ENCODE results near the gene TBC1D19.

The TBC1D19 gene

DNA sequence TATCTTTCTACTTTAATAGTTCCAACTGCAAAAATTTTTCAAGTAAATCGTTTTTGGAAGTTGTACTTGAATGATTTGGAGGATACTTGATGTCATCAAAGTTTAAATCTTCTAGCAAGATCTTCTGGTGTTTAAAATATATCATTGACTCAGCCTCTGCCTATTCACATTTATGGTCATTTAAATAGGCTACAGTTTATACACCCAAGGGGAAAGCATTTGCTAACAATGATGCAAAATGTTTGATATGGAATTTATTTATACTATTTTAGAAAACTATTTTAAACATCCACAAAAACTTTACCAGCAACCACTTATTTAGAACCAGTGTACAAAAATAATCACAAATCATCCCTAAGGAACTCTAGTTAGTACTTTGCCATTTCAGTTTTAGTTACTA, 153.5 kb downstream of the TBC1D19 start:
- DNase-seq, result no peak

DNA sequence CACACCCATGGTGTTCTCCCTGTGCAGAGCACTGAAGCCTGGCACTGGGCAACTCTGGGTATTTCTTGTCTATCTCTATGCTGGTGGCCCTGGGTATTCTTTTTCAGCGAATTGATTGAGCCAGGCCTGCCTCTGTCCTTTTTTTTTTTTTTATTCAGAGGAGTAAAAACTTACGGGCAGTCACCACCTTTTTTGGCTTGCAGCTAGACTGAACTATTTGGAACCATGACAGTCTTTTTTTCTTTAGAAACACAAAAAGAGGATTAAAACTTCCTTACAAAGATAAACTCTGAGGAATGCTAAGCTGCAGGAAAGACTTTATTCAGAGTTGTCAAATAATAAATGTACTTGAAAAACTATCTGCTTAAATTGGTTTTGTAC, 157.6 kb downstream of the TBC1D19 start:
- DNase-seq, result no peak

DNA sequence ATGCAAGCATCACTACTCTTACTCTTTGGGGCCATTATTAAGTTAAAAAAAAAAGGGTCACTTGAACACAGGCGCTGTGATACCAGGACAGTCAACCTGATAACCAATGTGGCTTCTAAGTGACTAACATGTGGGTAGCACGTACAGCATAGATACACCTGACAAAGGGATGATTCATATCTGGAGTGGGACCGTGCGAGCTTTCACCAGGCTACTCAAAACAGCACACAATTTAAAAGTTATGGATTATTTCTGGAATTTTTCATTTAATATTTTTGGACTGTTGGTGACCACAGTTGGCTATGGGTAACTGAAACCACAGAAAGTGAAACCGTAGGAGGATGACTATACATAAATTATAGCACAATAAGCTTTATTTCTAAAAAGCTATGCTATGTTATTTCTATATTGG, 162.9 kb downstream of the TBC1D19 start:
- no peak for DNase-seq

DNA sequence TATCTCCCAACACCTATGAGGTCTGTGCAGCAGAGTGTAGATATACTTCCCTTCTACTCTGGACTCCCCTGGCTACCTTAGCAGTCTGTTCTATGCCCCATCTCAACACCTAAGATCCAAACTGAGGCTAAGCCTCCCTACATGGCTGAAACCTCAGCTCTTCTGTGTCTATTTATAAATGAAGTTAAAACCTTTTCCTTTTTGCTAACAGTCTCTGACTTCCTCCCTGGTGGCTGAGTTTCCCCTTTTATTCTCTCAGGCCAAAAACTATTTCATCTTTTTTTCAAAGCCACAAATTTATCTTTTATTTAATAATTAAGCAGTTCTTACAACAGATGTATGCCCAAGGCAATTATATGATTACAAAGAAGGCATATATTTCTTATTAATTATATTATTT, 164.9 kb downstream of the TBC1D19 start:
- no peak for DNase-seq

- no peak for DNase-seq
These were observed 166.0 kb downstream of the TBC1D19 start for GRCh38 chr4:26749867-26750266.

DNA sequence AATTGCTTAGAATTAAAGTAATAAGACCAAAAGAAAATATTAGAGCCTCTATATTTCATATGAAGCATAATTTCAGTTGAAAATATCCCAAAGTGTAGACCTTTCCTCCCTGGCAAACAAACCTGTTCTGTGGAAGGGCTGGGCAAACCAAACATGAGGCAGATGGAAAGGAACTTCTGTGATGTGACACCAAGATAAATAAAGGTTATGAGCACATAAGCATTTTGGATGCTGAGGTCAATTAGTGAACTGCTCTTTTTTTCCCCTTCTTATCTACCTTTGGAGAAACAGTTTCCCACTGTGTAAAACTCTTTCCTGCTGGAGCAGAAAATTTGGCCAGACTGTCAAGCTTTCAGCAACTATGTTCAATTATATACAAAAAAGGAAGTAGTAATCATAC, 167.1 kb downstream of the TBC1D19 start:
- DNase-seq, result no peak

DNA sequence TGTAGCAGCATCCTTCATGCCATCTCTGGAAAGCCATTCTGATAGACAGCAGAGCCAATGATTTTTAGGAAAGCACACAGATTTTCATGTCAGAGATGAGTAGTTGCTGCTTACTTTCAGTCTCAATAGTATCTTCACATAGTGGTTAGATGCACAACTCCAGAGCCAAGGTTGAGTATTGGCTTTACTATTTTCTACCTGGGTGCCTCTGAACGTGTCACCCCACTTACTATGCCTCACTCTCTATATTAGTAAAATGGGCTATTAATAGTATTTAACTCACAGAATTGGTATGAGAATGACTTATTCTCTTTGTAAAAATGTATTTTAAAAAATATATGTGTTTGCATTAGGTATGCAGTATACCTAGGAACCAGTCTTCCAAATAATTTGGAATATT, 168.0 kb downstream of the TBC1D19 start:
- no peak for DNase-seq

DNA sequence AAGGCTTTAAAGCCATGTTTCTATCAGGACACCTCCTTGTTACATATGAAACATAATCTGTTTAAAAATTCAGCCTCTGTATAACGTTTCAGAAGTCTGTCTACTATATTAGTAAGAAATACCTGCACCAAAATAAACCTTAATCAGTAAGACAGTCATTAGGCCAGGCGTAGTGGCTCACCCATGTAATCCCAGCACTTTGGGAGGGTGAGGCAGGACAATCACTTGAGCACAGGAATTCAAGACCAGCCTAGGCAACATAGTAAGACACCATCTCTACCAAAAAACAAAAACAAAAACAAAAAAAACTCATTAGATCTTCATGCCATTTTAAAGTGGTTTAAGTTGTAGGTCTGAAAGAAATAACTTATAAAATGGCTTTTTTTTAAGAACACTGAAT, 169.3 kb downstream of the TBC1D19 start:
- DNase-seq, result no peak

DNA sequence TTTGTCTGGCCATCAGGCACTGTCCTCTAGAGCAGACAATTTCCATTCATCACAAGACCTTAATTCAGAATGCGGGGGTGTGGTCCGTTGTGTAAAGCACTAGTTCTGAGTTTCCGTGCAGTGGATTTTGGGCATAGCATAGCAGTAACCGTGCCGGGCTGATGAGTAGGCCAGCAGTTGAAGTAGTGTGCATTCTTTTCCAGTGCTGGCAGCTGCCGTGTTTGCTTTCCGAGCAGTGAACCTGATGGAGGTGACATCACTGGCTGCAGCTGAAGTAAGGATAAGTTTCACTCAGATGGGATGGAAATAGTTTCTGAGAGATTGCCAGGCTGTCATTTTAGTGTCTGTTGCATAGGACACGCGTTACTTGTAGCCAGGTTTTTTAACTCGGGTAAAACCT, 169.7 kb downstream of the TBC1D19 start:
- DNase-seq, result no peak

GRCh38 chr4:26757751-26758150, 173.9 kb downstream of the TBC1D19 start:
- no peak for DNase-seq

GRCh38 chr4:26758899-26759298, 175.0 kb downstream of the TBC1D19 start:
- no peak for DNase-seq

GRCh38 chr4:26762650-26763049, 178.8 kb downstream of the TBC1D19 start:
- DNase-seq, result no peak

GRCh38 chr4:26763063-26763462, 179.2 kb downstream of the TBC1D19 start:
- no peak for DNase-seq

- no peak for DNase-seq
These were observed 179.8 kb downstream of the TBC1D19 start for GRCh38 chr4:26763648-26764047.

- no peak for DNase-seq
These were observed 180.3 kb downstream of the TBC1D19 start for GRCh38 chr4:26764231-26764630.

- DNase-seq, result no peak
These were observed 181.6 kb downstream of the TBC1D19 start for GRCh38 chr4:26765515-26765914.

DNA sequence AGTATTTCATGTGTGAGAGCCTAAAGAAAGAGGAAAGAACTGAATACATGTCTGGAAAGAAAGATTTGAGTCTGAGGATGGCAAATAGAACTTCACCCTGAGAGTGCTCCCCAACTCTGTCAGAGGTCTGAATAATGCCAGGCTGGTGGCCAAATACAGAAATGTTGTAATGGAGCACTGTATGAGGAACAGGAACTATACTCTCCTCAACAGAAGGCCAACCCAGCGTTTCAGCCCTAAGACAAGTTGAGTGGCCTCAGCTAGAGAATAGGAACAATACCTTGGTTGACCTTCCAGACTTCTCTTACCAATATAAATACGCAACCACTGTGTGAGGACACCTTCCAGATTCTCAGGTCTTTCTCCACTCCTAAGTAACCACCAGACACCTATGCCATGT, 182.3 kb downstream of the TBC1D19 start:
- no peak for DNase-seq

GRCh38 chr4:26772096-26772873, 188.4 kb downstream of the TBC1D19 start:
- DNase-seq, result no peak

GRCh38 chr4:26779224-26779623, 195.3 kb downstream of the TBC1D19 start:
- DNase-seq, result no peak

- DNase-seq, result no peak
These were observed 195.8 kb downstream of the TBC1D19 start for GRCh38 chr4:26779674-26780073.

GRCh38 chr4:26780539-26780938, 196.7 kb downstream of the TBC1D19 start:
- no peak for DNase-seq

GRCh38 chr4:26782168-26782829, 198.4 kb downstream of the TBC1D19 start:
- no peak for DNase-seq

DNA sequence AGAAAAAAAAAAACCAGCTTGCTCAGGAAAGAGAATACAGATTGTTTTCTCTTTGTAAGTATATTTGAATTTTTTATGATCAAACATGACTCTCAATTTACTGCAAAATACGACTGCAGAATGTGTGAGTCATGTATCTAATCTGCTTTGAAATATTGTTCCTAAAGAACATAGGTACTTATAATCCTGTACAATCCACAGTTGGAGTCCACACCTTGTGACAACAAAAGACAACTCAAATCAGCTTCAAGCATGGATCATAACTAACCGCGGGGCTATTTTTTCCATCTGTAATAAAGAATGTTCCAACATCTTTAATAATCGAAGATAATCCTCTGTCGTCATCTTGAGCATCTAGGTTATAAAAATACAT, 198.9 kb downstream of the TBC1D19 start:
- no peak for DNase-seq

- no peak for DNase-seq
These were observed 200.5 kb downstream of the TBC1D19 start for GRCh38 chr4:26784207-26784865.

Measured in stimulated activated CD4-positive, alpha-beta T cell treated with anti-CD3 and anti-CD28 coated beads, Interleukin-4, amount 100 ng/mL, for 4 hours (primary cell).